Measurements from ENCODE around the gene MFSD1. TPM values are rescaled to one million over a fixed set of nuclear protein-coding genes. Genes with fewer than 3 reads are reported as not detected.

The MFSD1 gene
- total RNA-seq, 1 donor from 2014 or later, result 61.0 TPM

DNA sequence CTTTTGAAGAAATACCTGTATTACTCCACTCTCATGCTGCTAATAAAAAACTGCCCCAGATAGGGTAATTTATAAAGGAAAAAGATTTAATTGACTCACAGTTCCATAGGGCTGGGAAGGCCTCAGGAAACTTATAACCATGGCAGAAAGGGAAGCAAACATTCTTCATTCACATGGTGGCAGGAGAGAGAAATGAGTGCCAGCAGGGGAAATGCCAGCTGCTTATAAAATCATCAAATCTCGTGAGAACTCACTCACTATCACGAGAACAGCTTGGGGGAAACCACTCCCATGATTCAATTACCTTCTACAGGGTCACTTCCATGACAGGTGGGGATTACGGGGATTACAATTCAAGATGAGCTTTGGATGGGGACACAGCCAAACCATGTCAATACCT lies 18.7 kb downstream of the MFSD1 start:
- Histone ChIP-seq H3K36me3 (ENCODE audit: control insufficient read depth, insufficient read depth, low read length) (peaks cover 1% of the 10 kb centered on the region), H3K27me3 (ENCODE audit: control insufficient read depth, insufficient read depth, low read length) (no peaks in the 10 kb centered on the region), H3K4me3 (ENCODE audit: low read depth, low read length) (no peak overlapping the region)
- DNase-seq (ENCODE audit: low read depth), result no peak
- TF ChIP-seq, protein P1, sequence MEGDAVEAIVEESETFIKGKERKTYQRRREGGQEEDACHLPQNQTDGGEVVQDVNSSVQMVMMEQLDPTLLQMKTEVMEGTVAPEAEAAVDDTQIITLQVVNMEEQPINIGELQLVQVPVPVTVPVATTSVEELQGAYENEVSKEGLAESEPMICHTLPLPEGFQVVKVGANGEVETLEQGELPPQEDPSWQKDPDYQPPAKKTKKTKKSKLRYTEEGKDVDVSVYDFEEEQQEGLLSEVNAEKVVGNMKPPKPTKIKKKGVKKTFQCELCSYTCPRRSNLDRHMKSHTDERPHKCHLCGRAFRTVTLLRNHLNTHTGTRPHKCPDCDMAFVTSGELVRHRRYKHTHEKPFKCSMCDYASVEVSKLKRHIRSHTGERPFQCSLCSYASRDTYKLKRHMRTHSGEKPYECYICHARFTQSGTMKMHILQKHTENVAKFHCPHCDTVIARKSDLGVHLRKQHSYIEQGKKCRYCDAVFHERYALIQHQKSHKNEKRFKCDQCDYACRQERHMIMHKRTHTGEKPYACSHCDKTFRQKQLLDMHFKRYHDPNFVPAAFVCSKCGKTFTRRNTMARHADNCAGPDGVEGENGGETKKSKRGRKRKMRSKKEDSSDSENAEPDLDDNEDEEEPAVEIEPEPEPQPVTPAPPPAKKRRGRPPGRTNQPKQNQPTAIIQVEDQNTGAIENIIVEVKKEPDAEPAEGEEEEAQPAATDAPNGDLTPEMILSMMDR (IDR thresholded peaks at IDR 0.05; ENCODE audit: insufficient read depth, low read length, poor library complexity, severe bottlenecking), result no peak

DNA sequence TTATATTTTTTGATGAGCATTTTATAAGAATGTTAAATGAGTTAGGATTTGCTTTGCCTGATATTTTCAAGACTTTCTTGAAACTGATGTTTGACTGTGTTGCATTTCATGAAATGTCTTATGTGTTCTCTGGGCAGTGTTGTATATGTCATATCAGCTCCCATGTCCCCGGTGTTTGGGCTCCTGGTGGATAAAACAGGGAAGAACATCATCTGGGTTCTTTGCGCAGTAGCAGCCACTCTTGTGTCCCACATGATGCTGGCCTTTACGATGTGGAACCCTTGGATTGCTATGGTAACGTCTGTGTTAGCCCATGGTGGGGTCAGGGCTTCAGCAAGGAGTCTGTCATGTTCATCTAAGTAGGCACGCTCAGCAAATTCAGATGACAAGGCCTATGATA lies 20.0 kb downstream of the MFSD1 start:
- Histone ChIP-seq H3K4me3 (ENCODE audit: low read depth, low read length) (no peak overlapping the region), H3K27me3 (ENCODE audit: control insufficient read depth, insufficient read depth, low read length) (no peaks in the 10 kb centered on the region), H3K36me3 (ENCODE audit: control insufficient read depth, insufficient read depth, low read length) (peaks cover 1% of the 10 kb centered on the region)
- TF ChIP-seq, protein P1 (IDR thresholded peaks at IDR 0.05; ENCODE audit: insufficient read depth, low read length, poor library complexity, severe bottlenecking), result no peak
- no peak for DNase-seq (ENCODE audit: low read depth)

DNA sequence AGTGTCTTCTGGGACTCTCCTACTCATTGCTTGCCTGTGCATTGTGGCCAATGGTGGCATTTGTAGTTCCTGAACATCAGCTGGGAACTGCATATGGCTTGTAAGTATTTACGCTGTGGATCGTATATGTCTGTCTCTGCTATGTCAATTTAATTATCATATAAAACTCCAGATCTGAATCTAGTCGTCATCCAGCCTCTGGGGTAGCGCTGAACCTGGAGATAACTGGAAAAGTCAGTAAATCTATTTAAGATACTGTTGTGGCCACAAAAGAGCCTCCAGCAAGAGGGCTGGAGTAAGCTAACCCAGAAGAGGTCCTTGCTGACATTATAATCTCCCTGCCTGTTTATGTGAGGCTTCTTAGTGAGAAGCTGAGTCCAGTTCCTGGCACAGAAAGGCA lies 21.6 kb downstream of the MFSD1 start:
- Histone ChIP-seq H3K27me3 (ENCODE audit: control insufficient read depth, insufficient read depth, low read length) (no peaks in the 10 kb centered on the region), H3K4me3 (ENCODE audit: low read depth, low read length) (no peak overlapping the region), H3K36me3 (ENCODE audit: control insufficient read depth, insufficient read depth, low read length) (peaks cover 1% of the 10 kb centered on the region)
- TF ChIP-seq, protein P1 (IDR thresholded peaks at IDR 0.05; ENCODE audit: insufficient read depth, low read length, poor library complexity, severe bottlenecking), result no peak
- no peak for DNase-seq (ENCODE audit: low read depth)

GRCh38 chr3:158827773-158828172 lies 25.9 kb downstream of the MFSD1 start:
- no peak for DNase-seq (ENCODE audit: low read depth)
- TF ChIP-seq, protein P1 (IDR thresholded peaks at IDR 0.05; ENCODE audit: insufficient read depth, low read length, poor library complexity, severe bottlenecking), result no peak
- no peak overlapping the region for H3K4me3 ChIP-seq (ENCODE audit: low read depth, low read length)
- no peaks in the 10 kb centered on the region for H3K27me3 ChIP-seq (ENCODE audit: control insufficient read depth, insufficient read depth, low read length)
- no peaks in the 10 kb centered on the region for H3K36me3 ChIP-seq (ENCODE audit: control insufficient read depth, insufficient read depth, low read length)

GRCh38 chr3:158830391-158830790 lies 28.5 kb downstream of the MFSD1 start:
- Histone ChIP-seq H3K4me3 (ENCODE audit: low read depth, low read length) (no peak overlapping the region), H3K36me3 (ENCODE audit: control insufficient read depth, insufficient read depth, low read length) (no peaks in the 10 kb centered on the region), H3K27me3 (ENCODE audit: control insufficient read depth, insufficient read depth, low read length) (no peaks in the 10 kb centered on the region)
- DNase-seq (ENCODE audit: low read depth), result no peak
- TF ChIP-seq, protein P1 (IDR thresholded peaks at IDR 0.05; ENCODE audit: insufficient read depth, low read length, poor library complexity, severe bottlenecking), result no peak

GRCh38 chr3:158831861-158832260 lies 30.0 kb downstream of the MFSD1 start:
- no peaks in the 10 kb centered on the region for H3K36me3 ChIP-seq (ENCODE audit: control insufficient read depth, insufficient read depth, low read length)
- TF ChIP-seq, protein P1 (IDR thresholded peaks at IDR 0.05; ENCODE audit: insufficient read depth, low read length, poor library complexity, severe bottlenecking), result no peak
- no peak for DNase-seq (ENCODE audit: low read depth)
- H3K4me3 ChIP-seq (ENCODE audit: low read depth, low read length), result no peak overlapping the region
- no peaks in the 10 kb centered on the region for H3K27me3 ChIP-seq (ENCODE audit: control insufficient read depth, insufficient read depth, low read length)

Measured in kidney epithelial cell (primary cell).